Measurements from ENCODE around the gene YAP1. TPM values are rescaled to one million over a fixed set of nuclear protein-coding genes. Genes with fewer than 3 reads are reported as not detected.

The YAP1 gene
- polyA plus RNA-seq, 1 donor from 2014 or later, result 0.46 TPM

DNA sequence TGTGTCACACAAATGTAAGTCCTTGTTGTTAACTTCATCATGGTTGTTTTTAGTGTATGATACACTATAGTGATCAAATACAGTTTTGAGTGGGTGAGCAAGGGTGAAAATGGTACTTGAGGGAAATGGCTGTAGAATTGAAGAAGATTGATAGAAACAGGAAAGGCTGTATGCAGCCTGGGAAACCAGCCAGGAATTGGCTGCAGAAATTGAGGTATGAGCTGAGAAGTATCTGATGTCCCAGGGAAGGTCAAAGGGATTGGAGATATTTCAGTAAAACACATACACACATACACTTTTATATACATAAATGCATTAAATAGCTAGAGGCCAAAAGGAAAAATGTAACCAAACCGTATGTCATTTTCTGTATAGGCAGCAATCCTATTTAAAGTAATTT, 13.1 kb upstream of the YAP1 start:
- Histone ChIP-seq H3K4me3 (ENCODE audit: low read length) (no peak overlapping the region), H3K4me2 (ENCODE audit: low read length) (no peak overlapping the region), H3F3A (ENCODE audit: insufficient read depth, low read length, poor library complexity, severe bottlenecking) (no peaks in the 10 kb centered on the region), H3K9me3 (ENCODE audit: low read length) (no peaks in the 10 kb centered on the region), H2AFZ (ENCODE audit: low read depth, low read length) (no peak overlapping the region), H3K9ac (ENCODE audit: low read length) (no peak overlapping the region), H3K27ac (ENCODE audit: low read length) (no peak overlapping the region), H3K9me2 (ENCODE audit: insufficient read depth, low read length) (no peaks in the 10 kb centered on the region), H3K36me3 (ENCODE audit: insufficient read depth, low read length) (no peaks in the 10 kb centered on the region), H4K20me1 (ENCODE audit: insufficient read depth) (no peaks in the 10 kb centered on the region), H3K79me2 (replicated peaks; ENCODE audit: insufficient read depth, low read length) (no peaks in the 10 kb centered on the region), H3K27me3 (ENCODE audit: insufficient read depth, low read depth, low read length) (no peaks in the 10 kb centered on the region)
- no peak for TF ChIP-seq EP300 (conservative IDR thresholded peaks at IDR 0.05; ENCODE audit: poor library complexity, severe bottlenecking)
- TF ChIP-seq TAF1 (IDR thresholded peaks at IDR 0.05; ENCODE audit: low read depth), result no peak
- TF ChIP-seq EZH2 (IDR thresholded peaks at IDR 0.05; ENCODE audit: borderline replicate concordance, insufficient read depth, low read length, poor library complexity, severe bottlenecking), result no peak
- no peak for TF ChIP-seq SMC3 (conservative IDR thresholded peaks at IDR 0.05; ENCODE audit: poor library complexity)
- no peak for TF ChIP-seq RAD21 (conservative IDR thresholded peaks at IDR 0.05)
- TF ChIP-seq REST (IDR thresholded peaks at IDR 0.05; ENCODE audit: borderline replicate concordance), result no peak
- TF ChIP-seq POLR2AphosphoS5 (IDR thresholded peaks at IDR 0.05), result no peak
- TF ChIP-seq CTCF (IDR thresholded peaks at IDR 0.05; ENCODE audit: poor library complexity, severe bottlenecking), result no peak
- TF ChIP-seq MXI1 (conservative IDR thresholded peaks at IDR 0.05; ENCODE audit: poor library complexity, severe bottlenecking), result no peak

- H3K79me2 ChIP-seq (replicated peaks; ENCODE audit: insufficient read depth, low read length), result no peaks in the 10 kb centered on the region
- H3K36me3 ChIP-seq (ENCODE audit: insufficient read depth, low read length), result no peaks in the 10 kb centered on the region
- no peak overlapping the region for H3K9ac ChIP-seq (ENCODE audit: low read length)
- H3K4me2 ChIP-seq (ENCODE audit: low read length), result no peak overlapping the region
- no peaks in the 10 kb centered on the region for H3K9me3 ChIP-seq (ENCODE audit: low read length)
- H3K27me3 ChIP-seq (ENCODE audit: insufficient read depth, low read depth, low read length), result no peaks in the 10 kb centered on the region
- no peaks in the 10 kb centered on the region for H3F3A ChIP-seq (ENCODE audit: insufficient read depth, low read length, poor library complexity, severe bottlenecking)
- H2AFZ ChIP-seq (ENCODE audit: low read depth, low read length), result no peak overlapping the region
- H3K9me2 ChIP-seq (ENCODE audit: insufficient read depth, low read length), result no peaks in the 10 kb centered on the region
- H3K4me3 ChIP-seq (ENCODE audit: low read length), result no peak overlapping the region
- no peaks in the 10 kb centered on the region for H4K20me1 ChIP-seq (ENCODE audit: insufficient read depth)
- no peak for TF ChIP-seq CTCF (IDR thresholded peaks at IDR 0.05; ENCODE audit: poor library complexity, severe bottlenecking)
- TF ChIP-seq EP300 (conservative IDR thresholded peaks at IDR 0.05; ENCODE audit: poor library complexity, severe bottlenecking), result no peak
- no peak for TF ChIP-seq EZH2 (IDR thresholded peaks at IDR 0.05; ENCODE audit: borderline replicate concordance, insufficient read depth, low read length, poor library complexity, severe bottlenecking)
- no peak for TF ChIP-seq RAD21 (conservative IDR thresholded peaks at IDR 0.05)
- no peak for TF ChIP-seq SMC3 (conservative IDR thresholded peaks at IDR 0.05; ENCODE audit: poor library complexity)
- no peak for TF ChIP-seq MXI1 (conservative IDR thresholded peaks at IDR 0.05; ENCODE audit: poor library complexity, severe bottlenecking)
- TF ChIP-seq TAF1 (IDR thresholded peaks at IDR 0.05; ENCODE audit: low read depth), result no peak
- TF ChIP-seq REST (IDR thresholded peaks at IDR 0.05; ENCODE audit: borderline replicate concordance), result no peak
- TF ChIP-seq POLR2AphosphoS5 (IDR thresholded peaks at IDR 0.05), result no peak
- no peak overlapping the region for H3K27ac ChIP-seq (ENCODE audit: low read length)
These were observed 10.5 kb upstream of the YAP1 start for GRCh38 chr11:102099755-102100154.
